Kidney capillary endothelial cell (primary cell): Measurements from ENCODE around the gene RCVRN.

ENCODE experiments used
- DNase-seq: peaks from one replicate; pipeline ENCODE4 v3.0.0-alpha.2; 2018; ENCODE audit warnings: low spot score

Gene RCVRN

GRCh38 chr17:9905078-9905415, at the start of gene RCVRN:
TSS of gene RCVRN (minus strand) at chr17:9905271. CDS start at chr17:9905180, 91 bp downstream.
- DNase-seq = no peak

- no peak for DNase-seq
These were observed 48.4 kb upstream of the RCVRN start for GRCh38 chr17:9953492-9953891.

GRCh38 chr17:9951803-9952202, 46.7 kb upstream of the RCVRN start:
- no peak for DNase-seq

- no peak for DNase-seq
These were observed 43.9 kb upstream of the RCVRN start for GRCh38 chr17:9948928-9949327.

GRCh38 chr17:9944704-9945103, 39.6 kb upstream of the RCVRN start:
- DNase-seq = no peak

DNA sequence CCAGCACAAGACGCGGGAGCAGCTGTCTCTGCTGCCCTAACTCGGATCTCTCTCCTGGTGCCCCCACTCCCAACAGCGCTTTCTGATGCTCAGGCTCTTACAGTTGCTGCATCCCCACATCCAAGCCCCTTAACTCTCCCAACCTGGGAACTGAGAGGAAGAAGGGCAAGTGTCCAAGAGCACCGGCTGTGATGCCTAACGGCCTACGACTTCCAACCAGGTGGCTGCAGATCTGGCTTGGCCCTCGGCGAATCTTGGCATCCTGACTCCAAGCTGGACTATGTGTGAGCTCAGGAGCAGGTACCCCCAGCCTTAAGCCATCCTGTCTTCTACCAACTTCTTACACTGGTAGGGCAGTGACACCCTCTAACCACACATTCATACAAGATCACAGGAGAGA, 38.3 kb upstream of the RCVRN start:
- no peak for DNase-seq

DNA sequence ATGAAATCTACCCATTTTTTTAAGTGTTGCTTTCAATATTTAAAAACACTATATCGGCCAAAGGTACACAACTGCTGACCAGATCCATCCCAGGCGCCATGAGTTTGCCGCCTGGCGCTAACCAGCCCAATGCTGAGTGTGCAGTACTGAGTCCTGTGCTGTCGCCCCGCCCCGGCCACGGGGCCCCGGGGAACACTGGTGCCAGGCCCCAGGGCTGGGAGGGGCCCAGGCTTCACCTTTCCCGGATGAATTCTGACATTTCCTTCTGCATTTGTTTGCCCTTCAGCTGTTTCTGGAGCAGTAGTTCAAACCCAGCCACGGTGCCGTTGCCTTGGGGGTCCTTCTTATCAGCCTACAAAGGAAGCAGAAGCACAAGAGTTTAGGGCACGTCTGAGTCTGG, 37.8 kb upstream of the RCVRN start:
- DNase-seq = no peak

DNA sequence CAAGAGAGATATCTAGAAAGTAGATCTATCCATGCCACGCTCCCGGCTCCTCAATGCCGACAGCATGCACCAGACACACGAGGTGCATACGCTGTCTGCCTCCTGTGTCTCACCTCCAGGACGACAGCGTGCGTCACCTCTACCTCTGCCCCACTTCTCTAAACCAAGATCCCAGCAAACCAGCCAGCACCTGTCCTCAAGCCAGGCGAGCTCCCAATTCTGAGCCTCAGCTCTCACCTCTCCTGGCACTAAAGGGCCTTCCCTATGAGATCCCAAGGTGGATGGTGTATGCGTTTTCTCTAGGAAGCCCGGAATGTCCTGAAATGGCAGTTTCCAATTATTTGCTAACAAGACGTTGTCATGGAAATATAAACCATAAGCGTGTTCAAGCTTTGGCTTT, 36.2 kb upstream of the RCVRN start:
- no peak for DNase-seq

DNA sequence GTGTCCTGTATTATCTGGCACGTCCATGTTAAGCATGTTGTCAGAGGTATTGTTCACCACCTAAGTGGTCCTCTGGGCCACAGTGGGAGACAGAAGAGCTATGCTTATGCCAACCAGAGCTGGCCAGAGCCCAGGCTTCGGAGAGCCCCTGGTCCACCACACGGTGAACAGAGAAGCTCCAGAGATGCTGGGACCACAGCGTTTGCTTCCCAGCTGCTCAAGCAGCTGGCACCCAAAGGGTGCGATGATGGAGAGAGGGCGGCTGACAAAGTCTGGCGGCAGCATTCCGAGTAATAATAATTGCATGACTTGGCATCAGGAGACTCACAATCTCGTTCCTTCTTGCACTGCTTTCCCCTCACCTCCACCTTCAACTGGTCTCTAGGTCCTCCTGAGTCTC, 35.8 kb upstream of the RCVRN start:
- no peak for DNase-seq

- no peak for DNase-seq
These were observed 33.7 kb upstream of the RCVRN start for GRCh38 chr17:9938764-9939163.

DNA sequence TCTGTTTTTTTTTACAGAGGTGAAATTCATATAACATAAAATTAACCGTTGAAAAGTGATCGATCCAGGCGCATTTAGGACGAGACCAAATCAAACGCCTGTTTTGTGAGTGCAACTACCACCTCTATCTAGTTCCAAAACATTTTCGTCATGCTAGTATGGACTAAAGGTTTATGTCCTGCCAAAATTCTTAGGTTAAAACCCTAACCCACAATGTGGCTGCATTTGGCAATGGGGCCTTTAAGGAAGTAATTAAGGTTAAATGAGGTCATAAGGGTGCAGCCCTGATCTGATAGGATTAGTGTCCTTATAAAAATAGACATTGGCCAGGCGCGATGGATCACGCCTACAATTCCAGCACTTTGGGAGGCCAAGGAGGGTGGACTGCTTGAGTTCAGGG, 32.8 kb upstream of the RCVRN start:
- no peak for DNase-seq

DNA sequence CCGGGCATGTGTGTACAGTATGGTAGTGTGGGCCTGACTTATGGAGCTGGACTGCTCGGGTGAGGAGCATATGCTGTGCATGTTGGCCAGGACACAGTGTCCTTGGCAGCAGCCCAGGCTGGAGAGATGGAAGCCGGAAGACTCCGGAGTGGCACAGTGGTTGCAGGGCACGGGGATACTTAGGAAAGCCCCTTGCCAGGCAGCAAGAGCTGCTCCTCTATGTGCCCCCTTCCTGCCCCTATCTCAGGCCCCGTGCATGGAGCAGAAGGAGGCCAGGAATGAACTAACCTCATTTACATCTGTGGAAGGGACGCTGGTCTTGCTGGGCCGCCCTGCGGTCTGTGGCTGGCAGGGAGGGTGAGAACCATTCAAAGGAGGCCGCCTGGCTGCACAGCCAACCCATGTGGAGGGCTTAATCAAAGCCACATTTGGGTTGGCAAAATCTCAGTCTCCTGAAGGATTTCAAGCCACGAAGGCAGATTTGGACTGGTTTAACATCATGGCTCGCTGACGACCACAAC, 32.2 kb upstream of the RCVRN start:
- no peak for DNase-seq

GRCh38 chr17:9936095-9936494, 31.0 kb upstream of the RCVRN start:
- no peak for DNase-seq

- DNase-seq = no peak
These were observed 30.3 kb upstream of the RCVRN start for GRCh38 chr17:9935408-9935807.

- no peak for DNase-seq
These were observed 29.3 kb upstream of the RCVRN start for GRCh38 chr17:9934331-9934730.

GRCh38 chr17:9932491-9932890, 27.4 kb upstream of the RCVRN start:
- no peak for DNase-seq

DNA sequence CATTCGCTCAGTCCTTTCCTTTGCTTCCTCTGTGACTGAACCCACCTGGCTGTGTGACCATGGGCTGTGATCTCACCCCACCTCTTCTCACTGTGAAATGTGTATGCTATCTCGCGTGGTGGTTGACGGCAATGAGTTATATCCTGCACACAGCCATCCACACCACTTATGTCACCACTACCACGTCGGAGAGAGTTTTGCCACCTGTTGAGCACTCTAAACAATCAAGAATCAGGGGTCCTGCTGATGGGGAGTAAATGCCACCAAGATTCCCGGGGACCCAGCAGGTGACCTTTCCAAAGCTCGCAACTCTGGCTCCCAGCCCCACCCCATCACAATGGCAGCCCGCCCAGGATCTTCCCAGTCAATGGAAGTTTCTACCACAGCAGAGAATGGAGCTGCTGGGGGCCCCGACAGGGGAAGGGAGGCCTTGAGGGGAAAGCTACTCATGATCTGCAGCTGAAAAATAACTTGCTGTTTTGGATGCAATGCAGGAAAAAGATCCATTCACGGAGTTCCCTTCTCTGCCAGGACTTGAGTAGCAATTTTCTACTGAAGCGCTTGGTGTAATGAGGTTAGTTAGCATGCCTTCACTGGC, 26.2 kb upstream of the RCVRN start:
- no peak for DNase-seq

DNA sequence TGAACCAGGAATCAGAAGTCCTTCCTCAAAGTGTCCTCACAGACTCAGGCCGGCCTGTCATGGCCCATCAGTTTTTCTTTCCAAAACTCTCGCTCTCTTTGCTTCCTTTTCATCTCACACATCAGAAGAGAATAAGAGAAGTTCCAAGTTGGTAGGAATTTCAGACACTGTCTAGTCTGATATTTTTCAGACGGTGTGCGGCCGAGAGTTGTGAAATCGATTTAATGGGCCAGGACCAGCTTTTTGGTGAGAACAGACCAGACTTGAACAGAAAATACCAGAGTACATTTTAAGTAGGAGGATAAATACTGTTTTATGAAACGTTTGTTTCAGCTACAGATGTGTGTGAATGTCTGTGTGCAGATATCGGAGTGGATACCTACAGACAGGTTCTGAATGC, 24.8 kb upstream of the RCVRN start:
- DNase-seq = no peak

DNA sequence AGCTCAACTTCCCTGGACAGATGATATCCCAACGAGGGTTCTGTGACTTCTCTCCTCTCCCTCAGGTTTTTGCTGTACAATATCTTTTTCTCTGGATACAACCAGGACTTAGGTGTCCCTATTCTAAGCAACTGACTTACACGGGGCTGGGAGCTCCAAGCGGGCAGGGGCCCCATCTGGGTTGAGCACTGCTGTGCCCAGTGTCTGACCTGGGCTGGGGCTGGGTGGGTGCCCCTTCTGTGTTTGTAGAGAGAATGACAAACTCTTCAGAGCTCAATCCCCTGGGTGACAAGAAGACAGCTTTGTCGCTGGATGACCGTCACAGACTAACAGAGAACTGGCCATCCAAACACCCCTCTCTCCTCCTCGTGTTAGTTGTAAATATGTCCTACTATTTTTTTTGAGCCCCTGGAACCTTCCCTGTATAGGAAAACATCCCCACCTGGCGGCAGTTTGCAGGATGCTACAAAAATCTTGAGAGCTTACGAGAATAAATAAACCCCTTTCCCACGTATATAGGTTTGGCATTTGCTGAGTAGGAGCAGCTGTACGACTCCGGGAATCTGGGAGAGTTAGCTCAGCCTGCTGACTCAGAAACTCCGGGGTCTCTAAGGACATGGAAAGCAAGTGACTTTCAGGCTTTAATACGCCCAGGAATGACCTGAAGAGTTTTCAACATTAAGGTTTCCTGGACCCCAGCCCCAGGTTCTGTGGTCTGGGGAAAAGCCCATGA, 23.7 kb upstream of the RCVRN start:
- DNase-seq = peak; percentile 30

GRCh38 chr17:9926150-9926804, 21.2 kb upstream of the RCVRN start:
- DNase-seq = no peak

- no peak for DNase-seq
These were observed 20.4 kb upstream of the RCVRN start for GRCh38 chr17:9925457-9925856.

DNA sequence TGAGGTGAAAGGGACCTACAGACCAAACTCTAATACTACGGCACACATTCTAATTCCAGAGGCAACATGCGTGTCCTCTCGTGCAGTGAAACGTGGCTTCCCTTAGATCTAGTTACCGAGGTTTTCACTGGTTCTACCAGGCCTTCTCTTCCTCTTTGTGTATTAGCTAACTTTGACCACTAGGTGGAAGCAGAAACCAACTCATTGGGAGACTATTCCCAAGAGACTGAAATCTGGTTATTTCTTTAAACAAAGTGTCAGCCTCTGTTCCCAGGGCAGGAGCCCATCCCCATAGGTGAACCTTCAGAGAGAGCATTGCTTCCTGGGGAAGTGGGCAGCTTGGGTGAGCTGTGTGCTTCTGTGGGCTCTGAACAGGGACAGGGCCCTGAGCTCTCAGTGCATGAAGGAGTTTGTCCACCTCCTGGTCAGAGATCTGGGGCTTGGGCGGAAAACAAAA, 19.7 kb upstream of the RCVRN start:
- peak; percentile 60 for DNase-seq
